MG63 (cell line): Measurements from ENCODE around the gene ATF6. TPM values are rescaled to one million over a fixed set of nuclear protein-coding genes. Genes with fewer than 3 reads are reported as not detected.

Source experiments
- DNase-seq: peaks from one replicate; pipeline ENCODE4 v3.0.0-alpha.2; 2020
- H3K27me3 ChIP-seq: fragments of 250-450 bp; sonication (Bioruptor Pico); 2 replicates; pipeline ENCODE4 v1.5.1; 2020; ENCODE audit warnings: mild to moderate bottlenecking, moderate library complexity
- H3K36me3 ChIP-seq: fragments of 250-450 bp; sonication (Bioruptor Pico); 2 replicates; pipeline ENCODE4 v1.5.1; 2020; ENCODE audit warnings: mild to moderate bottlenecking, moderate library complexity
- H3K4me3 ChIP-seq: fragments of 250-450 bp; sonication (Bioruptor Pico); 2 replicates; pipeline ENCODE4 v1.5.1; 2020; ENCODE audit warnings: mild to moderate bottlenecking, moderate library complexity
- H3K9me3 ChIP-seq: fragments of 250-450 bp; sonication (Bioruptor Pico); 2 replicates; pipeline ENCODE4 v1.5.1; 2020; ENCODE audit warnings: mild to moderate bottlenecking, moderate library complexity
- total RNA-seq: library from RNA; depleted of rRNA; stranded (reverse); fragments of >200 nt; shearing (Covaris generic); gene quantifications from 2 replicates; pipeline ENCODE4 v1.2.3, GENCODE V29; 2014; ENCODE audit warnings: low replicate concordance

The ATF6 gene
- total RNA-seq, 1 experiment from 2014 or later: 19.4 TPM

- Histone ChIP-seq H3K27me3 (no peaks in the 10 kb centered on the region), H3K36me3 (peaks cover 2% of the 10 kb centered on the region; the same call in 1 of the 2 replicates), H3K9me3 (no peaks in the 10 kb centered on the region), H3K4me3 (no peak overlapping the region)
- no peak for DNase-seq
Measured at GRCh38 chr1:161885759-161886158, 119.6 kb downstream of the ATF6 start.

GRCh38 chr1:161886589-161886988, 120.5 kb downstream of the ATF6 start:
- H3K27me3 ChIP-seq: no peaks in the 10 kb centered on the region
- H3K36me3 ChIP-seq: peaks cover 2% of the 10 kb centered on the region; the same call in 1 of the 2 replicates
- no peak for DNase-seq
- H3K4me3 ChIP-seq: no peak overlapping the region
- no peaks in the 10 kb centered on the region for H3K9me3 ChIP-seq

- DNase-seq: no peak
Measured at GRCh38 chr1:161887730-161888287, 121.7 kb downstream of the ATF6 start.

GRCh38 chr1:161890574-161890973, 124.5 kb downstream of the ATF6 start:
- no peak overlapping the region for H3K4me3 ChIP-seq
- H3K27me3 ChIP-seq: no peaks in the 10 kb centered on the region
- H3K36me3 ChIP-seq: peaks cover 2% of the 10 kb centered on the region; the same call in 1 of the 2 replicates
- no peak for DNase-seq
- no peaks in the 10 kb centered on the region for H3K9me3 ChIP-seq

More at GRCh38 chr1:161887730-161888287, 121.7 kb downstream of the ATF6 start:
- H3K27me3 ChIP-seq: no peaks in the 10 kb centered on the region
- no peaks in the 10 kb centered on the region for H3K9me3 ChIP-seq
- no peak overlapping the region for H3K4me3 ChIP-seq
- peaks cover 2% of the 10 kb centered on the region; the same call in 1 of the 2 replicates for H3K36me3 ChIP-seq

GRCh38 chr1:161899091-161899490, 133.0 kb downstream of the ATF6 start:
- Histone ChIP-seq H3K4me3 (no peak overlapping the region), H3K27me3 (no peaks in the 10 kb centered on the region), H3K9me3 (no peaks in the 10 kb centered on the region), H3K36me3 (no peaks in the 10 kb centered on the region)
- no peak for DNase-seq

- no peak for DNase-seq
Measured at GRCh38 chr1:161900160-161900559, 134.0 kb downstream of the ATF6 start.

GRCh38 chr1:161902182-161902581, 136.1 kb downstream of the ATF6 start:
- Histone ChIP-seq H3K27me3 (no peaks in the 10 kb centered on the region), H3K4me3 (no peak overlapping the region), H3K36me3 (no peaks in the 10 kb centered on the region), H3K9me3 (no peaks in the 10 kb centered on the region)
- no peak for DNase-seq

More at GRCh38 chr1:161900160-161900559, 134.0 kb downstream of the ATF6 start:
- Histone ChIP-seq H3K4me3 (no peak overlapping the region), H3K27me3 (no peaks in the 10 kb centered on the region), H3K9me3 (no peaks in the 10 kb centered on the region), H3K36me3 (no peaks in the 10 kb centered on the region)

GRCh38 chr1:161905269-161905884, 139.3 kb downstream of the ATF6 start:
- H3K36me3 ChIP-seq: no peaks in the 10 kb centered on the region
- H3K27me3 ChIP-seq: no peaks in the 10 kb centered on the region
- H3K4me3 ChIP-seq: no peak overlapping the region
- DNase-seq: no peak
- H3K9me3 ChIP-seq: no peaks in the 10 kb centered on the region

- H3K27me3 ChIP-seq: no peaks in the 10 kb centered on the region
- H3K4me3 ChIP-seq: no peak overlapping the region
- H3K9me3 ChIP-seq: no peaks in the 10 kb centered on the region
- DNase-seq: no peak
- no peaks in the 10 kb centered on the region for H3K36me3 ChIP-seq
Measured at GRCh38 chr1:161907265-161907664, 141.1 kb downstream of the ATF6 start.

- Histone ChIP-seq H3K27me3 (no peaks in the 10 kb centered on the region), H3K36me3 (no peaks in the 10 kb centered on the region), H3K9me3 (no peaks in the 10 kb centered on the region), H3K4me3 (no peak overlapping the region)
- no peak for DNase-seq
Measured at GRCh38 chr1:161908264-161908663, 142.1 kb downstream of the ATF6 start.

GRCh38 chr1:161910604-161911003, 144.5 kb downstream of the ATF6 start:
- no peaks in the 10 kb centered on the region for H3K27me3 ChIP-seq
- no peaks in the 10 kb centered on the region for H3K36me3 ChIP-seq
- H3K4me3 ChIP-seq: no peak overlapping the region
- no peaks in the 10 kb centered on the region for H3K9me3 ChIP-seq
- DNase-seq: no peak

GRCh38 chr1:161913482-161914140, 147.5 kb downstream of the ATF6 start:
- H3K4me3 ChIP-seq: no peak overlapping the region
- H3K9me3 ChIP-seq: no peaks in the 10 kb centered on the region
- no peaks in the 10 kb centered on the region for H3K27me3 ChIP-seq
- H3K36me3 ChIP-seq: 0 out of 2 replicates have a peak, but pooled peaks cover 2% of the 10 kb centered on the region
- DNase-seq: no peak

- Histone ChIP-seq H3K36me3 (0 out of 2 replicates have a peak, but pooled peaks cover 2% of the 10 kb centered on the region), H3K27me3 (no peaks in the 10 kb centered on the region), H3K4me3 (no peak overlapping the region), H3K9me3 (no peaks in the 10 kb centered on the region)
- DNase-seq: no peak
Measured at GRCh38 chr1:161914595-161914994, 148.5 kb downstream of the ATF6 start.

GRCh38 chr1:161915051-161915503, 149.0 kb downstream of the ATF6 start:
- H3K4me3 ChIP-seq: no peak overlapping the region
- 0 out of 2 replicates have a peak, but pooled peaks cover 2% of the 10 kb centered on the region for H3K36me3 ChIP-seq
- no peaks in the 10 kb centered on the region for H3K27me3 ChIP-seq
- no peak for DNase-seq
- no peaks in the 10 kb centered on the region for H3K9me3 ChIP-seq

- Histone ChIP-seq H3K27me3 (no peaks in the 10 kb centered on the region), H3K36me3 (0 out of 2 replicates have a peak, but pooled peaks cover 2% of the 10 kb centered on the region), H3K4me3 (no peak overlapping the region), H3K9me3 (no peaks in the 10 kb centered on the region)
- no peak for DNase-seq
Measured at GRCh38 chr1:161915978-161916377, 149.9 kb downstream of the ATF6 start.

- H3K27me3 ChIP-seq: no peaks in the 10 kb centered on the region
- 0 out of 2 replicates have a peak, but pooled peaks cover 2% of the 10 kb centered on the region for H3K36me3 ChIP-seq
- no peaks in the 10 kb centered on the region for H3K9me3 ChIP-seq
- no peak for DNase-seq
- H3K4me3 ChIP-seq: no peak overlapping the region
Measured at GRCh38 chr1:161919229-161919628, 153.1 kb downstream of the ATF6 start.

GRCh38 chr1:161921491-161921890, 155.4 kb downstream of the ATF6 start:
- no peak overlapping the region for H3K4me3 ChIP-seq
- H3K9me3 ChIP-seq: no peaks in the 10 kb centered on the region
- H3K27me3 ChIP-seq: no peaks in the 10 kb centered on the region
- no peak for DNase-seq
- peaks cover 2% of the 10 kb centered on the region; the same call in 1 of the 2 replicates for H3K36me3 ChIP-seq
